Measurements from ENCODE around the gene XPR1. TPM values are rescaled to one million over a fixed set of nuclear protein-coding genes. Genes with fewer than 3 reads are reported as not detected.

Gene XPR1
- polyA plus RNA-seq, 1 donor (not counting 4 experiments of a cell fraction or from before 2014, with no cell fraction given), result 40.0 TPM

DNA sequence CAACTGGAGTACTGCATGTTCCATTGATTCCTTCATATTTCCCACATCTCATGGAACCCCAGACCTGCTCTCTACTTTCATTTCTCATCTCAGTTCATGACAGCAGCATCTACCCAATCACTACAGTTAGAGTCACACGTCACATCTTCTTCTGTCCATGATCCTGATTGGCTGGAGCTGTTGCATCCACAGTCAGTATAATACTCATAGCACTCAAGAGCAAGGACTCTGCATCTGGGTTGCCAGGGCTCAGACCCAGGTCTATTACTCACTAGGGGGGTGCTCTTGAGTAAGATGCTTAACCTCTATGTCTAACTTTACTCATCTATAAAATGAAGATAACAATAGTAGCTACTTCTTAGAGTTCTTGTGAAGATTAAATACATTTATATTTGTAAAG lies 4.4 kb upstream of the XPR1 start:
- no peak overlapping the region for H3K4me2 ChIP-seq (ENCODE audit: control insufficient read depth, extremely low read depth, insufficient read depth, low read depth, low read length)
- no peaks in the 10 kb centered on the region for H3K27me3 ChIP-seq (ENCODE audit: control insufficient read depth, extremely low read depth, insufficient read depth, low read length)
- FAIRE-seq, result no peak
- H3K9me1 ChIP-seq (ENCODE audit: control insufficient read depth, extremely low read depth, insufficient read depth, low read length), result no peaks in the 10 kb centered on the region
- H2AFZ ChIP-seq (ENCODE audit: control insufficient read depth, low read length), result no peak overlapping the region
- H3K4me1 ChIP-seq (ENCODE audit: control insufficient read depth, extremely low read depth, insufficient read depth, low read length), result peaks cover 3% of the 10 kb centered on the region
- H3K4me3 ChIP-seq (ENCODE audit: control insufficient read depth in 2 of 3, extremely low read depth in 1 of 3, insufficient read depth in 2 of 3, low read depth in 1 of 3, low read length in 3 of 3), result no peak overlapping the region
- H3K27ac ChIP-seq (ENCODE audit: control insufficient read depth, insufficient read depth, low read length), result no peak overlapping the region
- H3K9me3 ChIP-seq (ENCODE audit: control insufficient read depth, low read depth, low read length), result no peaks in the 10 kb centered on the region
- no peak for DNase-seq (ENCODE audit: low read depth, low spot score)
- no peaks in the 10 kb centered on the region for H3K36me3 ChIP-seq (ENCODE audit: control insufficient read depth in 2 of 2, extremely low read depth in 1 of 2, insufficient read depth in 2 of 2, low read length in 2 of 2)
- H3K9ac ChIP-seq (ENCODE audit: control insufficient read depth, extremely low read depth, insufficient read depth, low read length), result no peak overlapping the region
- no peak for TF ChIP-seq EZH2 (IDR thresholded peaks at IDR 0.05; ENCODE audit: low read length)
- no peak for TF ChIP-seq CTCF (optimal IDR thresholded peaks at IDR 0.05 in 1 of 3, IDR thresholded peaks at IDR 0.05 in 1 of 3, conservative IDR thresholded peaks at IDR 0.05 in 1 of 3; ENCODE audit: extremely low read depth in 1 of 3, insufficient read depth in 2 of 3, low read length in 3 of 3)
- peaks cover 4% of the 10 kb centered on the region for H3K79me2 ChIP-seq (ENCODE audit: control insufficient read depth, insufficient read depth, low read length)
- dilution Hi-C loops (cut with MboI; ENCODE audit: extremely low pct_ligation_motif_present, low sequenced_read_pairs), result no loop called here
- no peaks in the 10 kb centered on the region for H4K20me1 ChIP-seq (ENCODE audit: control insufficient read depth, extremely low read depth, insufficient read depth, low read length)

GRCh38 chr1:180628646-180629045 lies 3.2 kb upstream of the XPR1 start:
- Histone ChIP-seq H3K36me3 (ENCODE audit: control insufficient read depth in 2 of 2, extremely low read depth in 1 of 2, insufficient read depth in 2 of 2, low read length in 2 of 2) (no peaks in the 10 kb centered on the region), H3K9me1 (ENCODE audit: control insufficient read depth, extremely low read depth, insufficient read depth, low read length) (no peaks in the 10 kb centered on the region), H3K27ac (ENCODE audit: control insufficient read depth, insufficient read depth, low read length) (no peak overlapping the region), H3K27me3 (ENCODE audit: control insufficient read depth, extremely low read depth, insufficient read depth, low read length) (no peaks in the 10 kb centered on the region), H4K20me1 (ENCODE audit: control insufficient read depth, extremely low read depth, insufficient read depth, low read length) (no peaks in the 10 kb centered on the region), H3K9ac (ENCODE audit: control insufficient read depth, extremely low read depth, insufficient read depth, low read length) (no peak overlapping the region), H2AFZ (ENCODE audit: control insufficient read depth, low read length) (no peak overlapping the region), H3K4me1 (ENCODE audit: control insufficient read depth, extremely low read depth, insufficient read depth, low read length) (peaks cover 8% of the 10 kb centered on the region), H3K79me2 (ENCODE audit: control insufficient read depth, insufficient read depth, low read length) (peaks cover 11% of the 10 kb centered on the region), H3K9me3 (ENCODE audit: control insufficient read depth, low read depth, low read length) (no peaks in the 10 kb centered on the region), H3K4me3 (ENCODE audit: control insufficient read depth in 2 of 3, extremely low read depth in 1 of 3, insufficient read depth in 2 of 3, low read depth in 1 of 3, low read length in 3 of 3) (no peak overlapping the region), H3K4me2 (ENCODE audit: control insufficient read depth, extremely low read depth, insufficient read depth, low read depth, low read length) (no peak overlapping the region)
- FAIRE-seq, result no peak
- dilution Hi-C loops (cut with MboI; ENCODE audit: extremely low pct_ligation_motif_present, low sequenced_read_pairs), result no loop called here
- DNase-seq (ENCODE audit: low read depth, low spot score), result no peak
- TF ChIP-seq CTCF (optimal IDR thresholded peaks at IDR 0.05 in 1 of 3, IDR thresholded peaks at IDR 0.05 in 1 of 3, conservative IDR thresholded peaks at IDR 0.05 in 1 of 3; ENCODE audit: extremely low read depth in 1 of 3, insufficient read depth in 2 of 3, low read length in 3 of 3) (no peak), EZH2 (IDR thresholded peaks at IDR 0.05; ENCODE audit: low read length) (no peak)

All from keratinocyte (primary cell).